Hematopoietic multipotent progenitor cell treated with erythropoietin and hydrocortisone succinate and interleukin-3 and kit ligand, for 8 days (in vitro differentiated cells): Measurements from ENCODE around the gene PRR3.
A peak's percentile ranks its signal among the peaks of the same experiment; 100 is the strongest.

Experiments
- DNase-seq: peaks from one replicate; pipeline ENCODE4 v3.0.0-alpha.2; 2015

The PRR3 gene

GRCh38 chr6:30537931-30538330 is 19.2 kb upstream of the PRR3 start:
- no peak for DNase-seq

- DNase-seq = peak; percentile 86
Observed at GRCh38 chr6:30541515-30542403, 15.3 kb upstream of the PRR3 start.

- DNase-seq = no peak
Observed at GRCh38 chr6:30542404-30542725, 14.7 kb upstream of the PRR3 start.

GRCh38 chr6:30542915-30543314 is 14.2 kb upstream of the PRR3 start:
- no peak for DNase-seq

- DNase-seq = no peak
Observed at GRCh38 chr6:30543821-30544220, 13.3 kb upstream of the PRR3 start.

GRCh38 chr6:30544666-30545272 is 12.3 kb upstream of the PRR3 start:
- DNase-seq = peak; percentile 66

- DNase-seq = no peak
Observed at GRCh38 chr6:30547454-30547853, 9.6 kb upstream of the PRR3 start.

GRCh38 chr6:30548375-30548774 is 8.7 kb upstream of the PRR3 start:
- no peak for DNase-seq

- no peak for DNase-seq
Observed at GRCh38 chr6:30554404-30554803, 2.7 kb upstream of the PRR3 start.

GRCh38 chr6:30554962-30555815 is 1.9 kb upstream of the PRR3 start:
- DNase-seq = no peak

- DNase-seq = no peak
Observed at GRCh38 chr6:30555816-30556065, 1.4 kb upstream of the PRR3 start.

GRCh38 chr6:30556066-30556905 is 809 bp upstream of the PRR3 start, which contains the start of gene GNL1:
GNL1 (minus strand) TSS chr6:30556489; CDS start chr6:30556203, 286 bp downstream.
- DNase-seq = peak; percentile 90

GRCh38 chr6:30557683-30557981 is 537 bp downstream of the PRR3 start:
- no peak for DNase-seq

- DNase-seq = no peak
Observed at GRCh38 chr6:30560930-30561329, 3.8 kb downstream of the PRR3 start.

GRCh38 chr6:30562470-30563425 is 5.7 kb downstream of the PRR3 start:
- no peak for DNase-seq

- DNase-seq = no peak
Observed at GRCh38 chr6:30564114-30564513, 7.0 kb downstream of the PRR3 start.

GRCh38 chr6:30565772-30566171 is 8.7 kb downstream of the PRR3 start:
- DNase-seq = no peak

- DNase-seq = no peak
Observed at GRCh38 chr6:30568245-30568644, 11.2 kb downstream of the PRR3 start.

GRCh38 chr6:30570263-30570662 is 13.2 kb downstream of the PRR3 start:
- no peak for DNase-seq

- DNase-seq = no peak
Observed at GRCh38 chr6:30570740-30571074, 13.6 kb downstream of the PRR3 start.

GRCh38 chr6:30571075-30571761 is 14.1 kb downstream of the PRR3 start, which contains the start of gene ABCF1:
ABCF1 (plus strand) TSS chr6:30571442; CDS start chr6:30571488, 46 bp downstream.
- peak; percentile 96 for DNase-seq
